Measurements from ENCODE around the gene LINGO1.

The LINGO1 gene

GRCh38 chr15:77595231-77595630, 37.5 kb downstream of the LINGO1 start:
- no peak for TF ChIP-seq GATA2 (IDR thresholded peaks at IDR 0.05; ENCODE audit: low read depth, low read length)
- no peak for TF ChIP-seq GATA3 (IDR thresholded peaks at IDR 0.05; ENCODE audit: low read depth, low read length)

- TF ChIP-seq GATA3 (IDR thresholded peaks at IDR 0.05; ENCODE audit: low read depth, low read length): no peak
- no peak for TF ChIP-seq GATA2 (IDR thresholded peaks at IDR 0.05; ENCODE audit: low read depth, low read length)
These were observed 40.0 kb downstream of the LINGO1 start for GRCh38 chr15:77592758-77593157.

GRCh38 chr15:77591968-77592613, 40.6 kb downstream of the LINGO1 start:
- TF ChIP-seq GATA2 (IDR thresholded peaks at IDR 0.05; ENCODE audit: low read depth, low read length) (no peak), GATA3 (IDR thresholded peaks at IDR 0.05; ENCODE audit: low read depth, low read length) (no peak)

- TF ChIP-seq GATA2 (IDR thresholded peaks at IDR 0.05; ENCODE audit: low read depth, low read length) (no peak), GATA3 (IDR thresholded peaks at IDR 0.05; ENCODE audit: low read depth, low read length) (no peak)
These were observed 42.9 kb downstream of the LINGO1 start for GRCh38 chr15:77589839-77590238.

- TF ChIP-seq GATA2 (IDR thresholded peaks at IDR 0.05; ENCODE audit: low read depth, low read length) (no peak), GATA3 (IDR thresholded peaks at IDR 0.05; ENCODE audit: low read depth, low read length) (no peak)
These were observed 44.6 kb downstream of the LINGO1 start for GRCh38 chr15:77588126-77588525.

GRCh38 chr15:77584691-77585090, 48.0 kb downstream of the LINGO1 start:
- TF ChIP-seq GATA2 (IDR thresholded peaks at IDR 0.05; ENCODE audit: low read depth, low read length) (no peak), GATA3 (IDR thresholded peaks at IDR 0.05; ENCODE audit: low read depth, low read length) (no peak)

- TF ChIP-seq GATA3 (IDR thresholded peaks at IDR 0.05; ENCODE audit: low read depth, low read length) (no peak), GATA2 (IDR thresholded peaks at IDR 0.05; ENCODE audit: low read depth, low read length) (no peak)
These were observed 48.5 kb downstream of the LINGO1 start for GRCh38 chr15:77584201-77584600.

GRCh38 chr15:77582763-77583162, 49.9 kb downstream of the LINGO1 start:
- TF ChIP-seq GATA2 (IDR thresholded peaks at IDR 0.05; ENCODE audit: low read depth, low read length) (no peak), GATA3 (IDR thresholded peaks at IDR 0.05; ENCODE audit: low read depth, low read length) (no peak)

GRCh38 chr15:77581896-77582569, 50.7 kb downstream of the LINGO1 start:
- TF ChIP-seq GATA2 (IDR thresholded peaks at IDR 0.05; ENCODE audit: low read depth, low read length) (no peak), GATA3 (IDR thresholded peaks at IDR 0.05; ENCODE audit: low read depth, low read length) (no peak)

GRCh38 chr15:77580996-77581682, 51.6 kb downstream of the LINGO1 start:
- TF ChIP-seq GATA3 (IDR thresholded peaks at IDR 0.05; ENCODE audit: low read depth, low read length): no peak
- no peak for TF ChIP-seq GATA2 (IDR thresholded peaks at IDR 0.05; ENCODE audit: low read depth, low read length)

- TF ChIP-seq GATA3 (IDR thresholded peaks at IDR 0.05; ENCODE audit: low read depth, low read length) (no peak), GATA2 (IDR thresholded peaks at IDR 0.05; ENCODE audit: low read depth, low read length) (no peak)
These were observed 53.1 kb downstream of the LINGO1 start for GRCh38 chr15:77579498-77580188.

- TF ChIP-seq GATA2 (IDR thresholded peaks at IDR 0.05; ENCODE audit: low read depth, low read length): no peak
- TF ChIP-seq GATA3 (IDR thresholded peaks at IDR 0.05; ENCODE audit: low read depth, low read length): no peak
These were observed 53.9 kb downstream of the LINGO1 start for GRCh38 chr15:77578641-77579372.

GRCh38 chr15:77577366-77577950, 55.3 kb downstream of the LINGO1 start:
- TF ChIP-seq GATA2 (IDR thresholded peaks at IDR 0.05; ENCODE audit: low read depth, low read length) (no peak), GATA3 (IDR thresholded peaks at IDR 0.05; ENCODE audit: low read depth, low read length) (no peak)

All from SH-SY5Y (cell line).